PC-3 (cell line): ENCODE results near the gene FA2H. TPM values are rescaled to one million over a fixed set of nuclear protein-coding genes. Genes with fewer than 3 reads are reported as not detected.
A peak's percentile ranks its signal among the peaks of the same experiment; 100 is the strongest.

Experiments
- ATAC-seq: fragments of 200-7000 bp; cut with Tn5 transposase; 2 replicates; pipeline ENCODE4 v1.9.1; 2020; ENCODE audit warnings: mild to moderate bottlenecking, moderate library complexity
- BruUV-seq: library from RNA; stranded (reverse); fragments of 400-500 nt; replicated peaks from 2 replicates; lab custom pipeline; 2021; lab: Mats Ljungman, UMichigan
- CTCF ChIA-PET: fragments of 300-600 bp; sonication (Branson Sonifier 250); formaldehyde crosslinking; loops from one replicate; lab custom pipeline; 2022; ENCODE audit warnings: antibody characterized with exemption; lab: Charles Lee
- POLR2A ChIA-PET: fragments of 300-600 bp; sonication (Branson Sonifier 250); formaldehyde crosslinking; loops from one replicate; lab custom pipeline; 2022; ENCODE audit warnings: antibody characterized with exemption; ENCODE audit not compliant: unreplicated experiment; lab: Charles Lee
- DNase-seq: peaks from one replicate; pipeline ENCODE4 v3.0.0-alpha.2; 2015
- H2AFZ ChIP-seq: fragments of 300-600 bp; sonication (generic); 2 replicates; pipeline ENCODE4 v1.6.0; 2016; ENCODE audit warnings: antibody characterized with exemption, low read length
- H3F3A ChIP-seq: fragments of 300-600 bp; sonication (generic); one replicate; pipeline ENCODE4 v1.6.0; 2017; ENCODE audit warnings: antibody characterized with exemption, low read length, control low read depth, mild to moderate bottlenecking; ENCODE audit not compliant: unreplicated experiment
- H3K27ac ChIP-seq: fragments of 300-600 bp; sonication (generic); 2 replicates; pipeline ENCODE4 v1.5.1; 2016; ENCODE audit warnings: mild to moderate bottlenecking, low read length
- H3K27me3 ChIP-seq: fragments of 300-600 bp; sonication (generic); 2 replicates; pipeline ENCODE4 v1.6.1; 2016; ENCODE audit warnings: low read length, mixed read lengths
- H3K36me3 ChIP-seq: fragments of 300-600 bp; sonication (generic); 2 replicates; pipeline ENCODE4 v1.6.1; 2016; ENCODE audit warnings: low read depth, mixed run types, low read length, mixed read lengths
- H3K4me1 ChIP-seq: fragments of 300-600 bp; sonication (generic); 2 replicates; pipeline ENCODE4 v1.5.1; 2016; ENCODE audit warnings: low read length; ENCODE audit not compliant: insufficient read depth
- H3K4me2 ChIP-seq: fragments of 300-600 bp; sonication (generic); 2 replicates; pipeline ENCODE4 v1.6.0; 2016; ENCODE audit warnings: low read length
- H3K4me3 ChIP-seq: fragments of 300-600 bp; sonication (generic); 2 replicates; pipeline ENCODE4 v1.5.1; 2016; ENCODE audit warnings: mild to moderate bottlenecking, low read length, mixed read lengths
- H3K79me2 ChIP-seq: fragments of 300-600 bp; sonication (generic); 2 replicates; pipeline ENCODE4 v1.6.1; 2017; ENCODE audit warnings: low read length, mixed read lengths
- H3K9ac ChIP-seq: fragments of 300-600 bp; sonication (generic); 2 replicates; pipeline ENCODE4 v1.6.0; 2016; ENCODE audit warnings: mild to moderate bottlenecking, low read length
- H3K9me2 ChIP-seq: fragments of 300-600 bp; sonication (generic); replicated peaks from 2 replicates; pipeline ENCODE4 v1.6.1; 2016; ENCODE audit warnings: mixed run types, low read length, mixed read lengths
- H3K9me3 ChIP-seq: fragments of 300-600 bp; sonication (generic); 2 replicates; pipeline ENCODE4 v1.6.1; 2016; ENCODE audit warnings: low read length, mixed read lengths
- H4K20me1 ChIP-seq: fragments of 300-600 bp; sonication (generic); 2 replicates; pipeline ENCODE4 v1.6.1; 2016; ENCODE audit warnings: low read length, mixed read lengths
- CTCF ChIP-seq: fragments of 300-600 bp; sonication (generic); conservative IDR thresholded peaks from 2 replicates; pipeline ENCODE4 v1.5.1; 2017; ENCODE audit warnings: antibody characterized with exemption, low read depth, mild to moderate bottlenecking, low read length
- EZH2 ChIP-seq: fragments of 300-600 bp; sonication (generic); IDR thresholded peaks from one replicate; pipeline ENCODE4 v1.6.1; 2017; ENCODE audit warnings: antibody characterized with exemption, mild to moderate bottlenecking, low read length; ENCODE audit not compliant: unreplicated experiment
- EZH2phosphoT487 ChIP-seq: fragments of 300-600 bp; sonication (generic); IDR thresholded peaks from 2 replicates; pipeline ENCODE4 v1.6.1; 2018; ENCODE audit warnings: mild to moderate bottlenecking, antibody characterized with exemption, low read length, borderline replicate concordance
- intact Hi-C: fragments of 100-400 bp; cut with micrococcal nuclease; formaldehyde crosslinking; loops from 2 replicates; pipeline ENCODE4 v1.9.0; 2023
- total RNA-seq: library from RNA; depleted of rRNA; stranded (reverse); fragments of >200 nt; gene quantifications from 2 replicates; pipeline ENCODE4 v1.2.3, GENCODE V29; 2014

The FA2H gene
- total RNA-seq, 1 experiment from 2014 or later = 3.9 TPM

- ATAC-seq (no peak), DNase-seq (no peak)
- peaks cover 18% of the 10 kb centered on the region for H3K4me1 ChIP-seq
- H3K9me2 ChIP-seq = no peaks in the 10 kb centered on the region
- ChIA-PET CTCF (no interaction called here), POLR2A (no interaction called here)
- H2AFZ ChIP-seq = no peak overlapping the region
- H3F3A ChIP-seq = no peaks in the 10 kb centered on the region
- no peak overlapping the region for H3K4me2 ChIP-seq
- no peaks in the 10 kb centered on the region for H3K9me3 ChIP-seq
- H3K4me3 ChIP-seq = no peak overlapping the region
- TF ChIP-seq EZH2phosphoT487 (no peak), EZH2 (no peak), CTCF (no peak)
- H3K9ac ChIP-seq = no peak overlapping the region
- no peaks in the 10 kb centered on the region for H3K79me2 ChIP-seq
- intact Hi-C loops = no loop called here
- no TSS peak for BruUV-seq
- no peaks in the 10 kb centered on the region for H4K20me1 ChIP-seq
- H3K27me3 ChIP-seq = no peaks in the 10 kb centered on the region
- no peak overlapping the region for H3K27ac ChIP-seq
- no peaks in the 10 kb centered on the region for H3K36me3 ChIP-seq
These were observed 26.7 kb downstream of the FA2H start for GRCh38 chr16:74747716-74748615.

- Histone ChIP-seq H3K4me1 (peaks cover 36% of the 10 kb centered on the region), H3K4me2 (no peak overlapping the region), H3F3A (no peaks in the 10 kb centered on the region), H3K27me3 (no peaks in the 10 kb centered on the region), H3K9me2 (no peaks in the 10 kb centered on the region), H3K79me2 (no peaks in the 10 kb centered on the region), H3K4me3 (no peak overlapping the region), H3K9me3 (no peaks in the 10 kb centered on the region), H4K20me1 (no peaks in the 10 kb centered on the region), H3K9ac (no peak overlapping the region), H3K27ac (no peak overlapping the region), H3K36me3 (no peaks in the 10 kb centered on the region), H2AFZ (no peak overlapping the region)
- TF ChIP-seq CTCF (no peak), EZH2 (no peak), EZH2phosphoT487 (no peak)
- intact Hi-C loops = no loop called here
- ATAC-seq (no peak), DNase-seq (no peak)
- POLR2A ChIA-PET = no interaction called here
- no TSS peak for BruUV-seq
- CTCF ChIA-PET = no interaction called here
These were observed 28.7 kb downstream of the FA2H start for GRCh38 chr16:74745926-74746325.

GRCh38 chr16:74745109-74745615 lies 29.5 kb downstream of the FA2H start:
- no peaks in the 10 kb centered on the region for H3K79me2 ChIP-seq
- no peak overlapping the region for H3K4me3 ChIP-seq
- no peak for DNase-seq
- no TSS peak for BruUV-seq
- no peaks in the 10 kb centered on the region for H3K9me2 ChIP-seq
- no peaks in the 10 kb centered on the region for H3K27me3 ChIP-seq
- no peak overlapping the region for H2AFZ ChIP-seq
- TF ChIP-seq EZH2phosphoT487 (no peak), CTCF (no peak), EZH2 (no peak)
- intact Hi-C loops = no loop called here
- H3K9ac ChIP-seq = peak overlapping the region; percentile 78; the same call in 1 of the 2 replicates
- H3F3A ChIP-seq = no peaks in the 10 kb centered on the region
- no peaks in the 10 kb centered on the region for H3K36me3 ChIP-seq
- H3K27ac ChIP-seq = peak overlapping the region; percentile 90
- H4K20me1 ChIP-seq = no peaks in the 10 kb centered on the region
- no peaks in the 10 kb centered on the region for H3K9me3 ChIP-seq
- ChIA-PET POLR2A (no interaction called here), CTCF (no interaction called here)
- H3K4me1 ChIP-seq = peaks cover 40% of the 10 kb centered on the region
- ATAC-seq = no peak
- H3K4me2 ChIP-seq = no peak overlapping the region
